IMR-90 (cell line): ENCODE measurements around the gene WHRN. TPM values are rescaled to one million over a fixed set of nuclear protein-coding genes. Genes with fewer than 3 reads are reported as not detected.

Experiments
- ATAC-seq: fragments of 200-7000 bp; cut with Tn5 transposase; 2 replicates; pipeline ENCODE4 v1.9.1; 2020; ENCODE audit warnings: low read depth, mild to moderate bottlenecking, moderate library complexity
- BruUV-seq: library from RNA; stranded (reverse); fragments of 400-500 nt; replicated peaks from 2 replicates; lab custom pipeline; 2021; lab: Mats Ljungman, UMichigan
- CTCF ChIA-PET: fragments of 300-600 bp; formaldehyde crosslinking; extraction: SDS; loops from one replicate; lab custom pipeline; 2021; ENCODE audit warnings: antibody characterized with exemption; lab: Yijun Ruan, JAX
- POLR2A ChIA-PET: fragments of 300-600 bp; sonication (Branson Sonifier 250); formaldehyde crosslinking; loops from one replicate; lab custom pipeline; 2022; ENCODE audit warnings: antibody characterized with exemption; ENCODE audit not compliant: unreplicated experiment; lab: Charles Lee
- DNase-seq: peaks from one replicate; pipeline ENCODE4 v3.0.0; 2013
- H2AFZ ChIP-seq: replicated peaks from 2 replicates; pipeline ENCODE3; 2013; ENCODE audit warnings: low read length, mild to moderate bottlenecking; ENCODE audit not compliant: poor library complexity
- H2AK5ac ChIP-seq: 2 replicates; pipeline ENCODE4 v1.6.1; 2013; ENCODE audit warnings: low read depth, low read length, inconsistent platforms
- H2AK9ac ChIP-seq: replicated peaks from 2 replicates; pipeline ENCODE3; 2013; ENCODE audit warnings: mild to moderate bottlenecking, low read depth, low read length, moderate library complexity; ENCODE audit not compliant: poor library complexity
- H2BK120ac ChIP-seq: 2 replicates; pipeline ENCODE4 v1.6.1; 2013; ENCODE audit warnings: low read depth, low read length, inconsistent platforms
- H2BK15ac ChIP-seq: 3 replicates; pipeline ENCODE4 v1.6.1; 2013; ENCODE audit warnings: low read depth, low read length, inconsistent platforms
- H2BK20ac ChIP-seq: 2 replicates; pipeline ENCODE4 v1.6.1; 2013; ENCODE audit warnings: low read depth, mild to moderate bottlenecking, inconsistent platforms, low read length, moderate library complexity
- H2BK5ac ChIP-seq: 2 replicates; pipeline ENCODE4 v1.6.1; 2013; ENCODE audit warnings: mild to moderate bottlenecking, low read depth, low read length, inconsistent platforms; ENCODE audit not compliant: poor library complexity, severe bottlenecking
- H3K14ac ChIP-seq: replicated peaks from 2 replicates; pipeline ENCODE4 v1.6.1; 2013; ENCODE audit warnings: low read depth, low read length, inconsistent platforms
- H3K18ac ChIP-seq: 2 replicates; pipeline ENCODE4 v1.6.1; 2013; ENCODE audit warnings: low read depth, low read length, control low read depth
- H3K23ac ChIP-seq: 2 replicates; pipeline ENCODE4 v1.6.1; 2013; ENCODE audit warnings: low read depth, low read length, inconsistent platforms
- H3K27ac ChIP-seq: 2 replicates; pipeline ENCODE4 v1.5.1; 2013; ENCODE audit warnings: mild to moderate bottlenecking, control low read depth, low read length; ENCODE audit not compliant: insufficient read depth
- H3K27me3 ChIP-seq: 2 replicates; pipeline ENCODE4 v1.6.1; 2013; ENCODE audit warnings: low read length; ENCODE audit not compliant: control insufficient read depth, insufficient read depth
- H3K36me3 ChIP-seq: 2 replicates; pipeline ENCODE4 v1.6.1; 2013; ENCODE audit warnings: low read length, mixed read lengths; ENCODE audit not compliant: control insufficient read depth, insufficient read depth
- H3K4ac ChIP-seq: 2 replicates; pipeline ENCODE4 v1.6.1; 2013; ENCODE audit warnings: low read depth, low read length, inconsistent platforms
- H3K4me1 ChIP-seq: 2 replicates; pipeline ENCODE4 v1.6.1; 2013; ENCODE audit warnings: low read length, mixed read lengths; ENCODE audit not compliant: control insufficient read depth, insufficient read depth
- H3K4me2 ChIP-seq: 2 replicates; pipeline ENCODE4 v1.6.1; 2013; ENCODE audit warnings: low read depth, mild to moderate bottlenecking, control low read depth, low read length, moderate library complexity
- H3K4me3 ChIP-seq: 2 replicates; pipeline ENCODE4 v1.5.1; 2013; ENCODE audit warnings: low read depth, mild to moderate bottlenecking, control low read depth, low read length, moderate library complexity; ENCODE audit not compliant: insufficient read depth
- H3K56ac ChIP-seq: 2 replicates; pipeline ENCODE4 v1.6.1; 2013; ENCODE audit warnings: low read length, inconsistent platforms; ENCODE audit not compliant: insufficient read depth; ENCODE audit errors: extremely low read depth
- H3K79me1 ChIP-seq, 2 experiments: 2 replicates each; pipeline ENCODE4 v1.6.1; 2013; ENCODE audit warnings: low read length in 2 of 2, inconsistent platforms in 1 of 2, low read depth in 1 of 2
- H3K9ac ChIP-seq: 2 replicates; pipeline ENCODE4 v1.6.1; 2013; ENCODE audit warnings: low read depth, low read length, control low read depth
- H3K9me1 ChIP-seq: 2 replicates; pipeline ENCODE4 v1.6.1; 2013; ENCODE audit warnings: low read length, inconsistent platforms; ENCODE audit not compliant: insufficient read depth
- H3K9me3 ChIP-seq: 2 replicates; pipeline ENCODE4 v1.6.1; 2013; ENCODE audit warnings: low read length; ENCODE audit not compliant: control insufficient read depth, insufficient read depth
- H4K20me1 ChIP-seq: 2 replicates; pipeline ENCODE4 v1.6.1; 2013; ENCODE audit warnings: low read length, inconsistent platforms; ENCODE audit not compliant: insufficient read depth
- H4K5ac ChIP-seq: 2 replicates; pipeline ENCODE4 v1.6.1; 2013; ENCODE audit warnings: mild to moderate bottlenecking, low read depth, low read length, control low read depth
- H4K8ac ChIP-seq, 2 experiments: 2 replicates each; pipeline ENCODE4 v1.6.1; 2013; ENCODE audit warnings: low read depth in 2 of 2, low read length in 2 of 2, control low read depth in 1 of 2, inconsistent platforms in 1 of 2
- H4K91ac ChIP-seq: 2 replicates; pipeline ENCODE4 v1.6.1; 2013; ENCODE audit warnings: low read depth, low read length, inconsistent platforms; ENCODE audit not compliant: insufficient read depth
- BHLHE40 ChIP-seq: fragments of 150-350 bp; IDR thresholded peaks from 2 replicates; pipeline ENCODE4 v1.6.1; 2016; ENCODE audit warnings: mild to moderate bottlenecking, low read depth, low read length
- CEBPB ChIP-seq: IDR thresholded peaks from 2 replicates; pipeline ENCODE4 v1.6.1; 2012; ENCODE audit warnings: low read depth, low read length, improper control_type of control experiment
- CHD1 ChIP-seq: IDR thresholded peaks from 2 replicates; pipeline ENCODE4 v1.6.1; 2012; ENCODE audit warnings: low read depth, low read length, improper control_type of control experiment
- CTCF ChIP-seq: conservative IDR thresholded peaks from 2 replicates; pipeline ENCODE4 v1.5.1; 2012; ENCODE audit warnings: mild to moderate bottlenecking, low read depth, low read length, improper control_type of control experiment
- ELK1 ChIP-seq: fragments of 150-350 bp; IDR thresholded peaks from 2 replicates; pipeline ENCODE4 v1.6.1; 2016; ENCODE audit warnings: low read depth, mild to moderate bottlenecking, low read length, moderate library complexity, borderline replicate concordance
- FOS ChIP-seq: fragments of 150-350 bp; IDR thresholded peaks from 2 replicates; pipeline ENCODE4 v1.6.1; 2016; ENCODE audit warnings: low read depth, low read length
- MAZ ChIP-seq: IDR thresholded peaks from 2 replicates; pipeline ENCODE4 v1.6.1; 2012; ENCODE audit warnings: low read depth, mild to moderate bottlenecking, low read length, improper control_type of control experiment, moderate library complexity, borderline replicate concordance
- MXI1 ChIP-seq: IDR thresholded peaks from 2 replicates; pipeline ENCODE4 v1.6.1; 2012; ENCODE audit warnings: low read depth, mild to moderate bottlenecking, low read length, moderate library complexity, borderline replicate concordance
- NFE2L2 ChIP-seq: fragments of 150-350 bp; IDR thresholded peaks from 2 replicates; pipeline ENCODE4 v1.6.1; 2016; ENCODE audit warnings: low read depth, mild to moderate bottlenecking, low read length
- POLR2A ChIP-seq: IDR thresholded peaks from 2 replicates; pipeline ENCODE4 v1.6.1; 2012; ENCODE audit warnings: mild to moderate bottlenecking, low read depth, low read length
- RAD21 ChIP-seq: IDR thresholded peaks from 2 replicates; pipeline ENCODE4 v1.6.1; 2012; ENCODE audit warnings: low read length, improper control_type of control experiment
- RCOR1 ChIP-seq: IDR thresholded peaks from 2 replicates; pipeline ENCODE4 v1.6.1; 2012; ENCODE audit warnings: mild to moderate bottlenecking, low read length, improper control_type of control experiment; ENCODE audit not compliant: insufficient replicate concordance
- RFX5 ChIP-seq: IDR thresholded peaks from 2 replicates; pipeline ENCODE4 v1.8.0; 2012; ENCODE audit warnings: low read depth, mild to moderate bottlenecking, low read length, moderate library complexity
- SMC3 ChIP-seq: fragments of 150-350 bp; IDR thresholded peaks from 2 replicates; pipeline ENCODE4 v1.6.1; 2016; ENCODE audit warnings: low read depth, mild to moderate bottlenecking, antibody characterized with exemption, low read length, moderate library complexity
- USF2 ChIP-seq: fragments of 150-350 bp; IDR thresholded peaks from 2 replicates; pipeline ENCODE4 v1.6.1; 2017; ENCODE audit warnings: mild to moderate bottlenecking, antibody characterized with exemption, low read length, low read depth
- WGBS, 2 experiments: methylation state at CpG; one replicate each; pipeline versions ENCODE4 v1.1.5 to v1.1.7; 2013; ENCODE audit warnings: missing lambda C conversion rate in 2 of 2; ENCODE audit not compliant: insufficient read length in 1 of 2; ENCODE audit errors: extremely low coverage in 2 of 2; 5-methylcytosine and 5-hydroxymethylcytosine counted together
- dilution Hi-C: fragments of 300-500 bp; cut with HindIII; formaldehyde crosslinking; loops from one replicate; pipeline ENCODE4 v1.14.3; 2018; ENCODE audit warnings: low sequenced_read_pairs; ENCODE audit not compliant: unreplicated experiment
- in situ Hi-C: fragments of 300-500 bp; cut with MboI; formaldehyde crosslinking; loops from 3 replicates; pipeline ENCODE4 v1.14.3; 2019; ENCODE audit warnings: low sequenced_read_pairs, inconsistent platforms, mixed read lengths
- intact Hi-C: fragments of 100-400 bp; cut with micrococcal nuclease; formaldehyde crosslinking; loops from 2 replicates; pipeline ENCODE4 v1.10.0; 2022
- polyA plus RNA-seq, 3 experiments: library from polyadenylated mRNA; depleted of rRNA; stranded (reverse); fragments of >200 nt; gene quantifications; 2 replicates each; pipeline ENCODE4 v1.2.3, GENCODE V29; 2012; ENCODE audit warnings: low replicate concordance in 1 of 3
- total RNA-seq: library from RNA; depleted of rRNA; stranded (reverse); fragments of >200 nt; gene quantifications from 2 replicates; pipeline ENCODE4 v1.2.3, GENCODE V29; 2012

WHRN gene
- total and polyA plus RNA-seq, 2 of the 4 experiments (the other 2 are of a cell fraction): 0.18 to 2.6 TPM

GRCh38 chr9:114494776-114495569 lies 10.3 kb downstream of the WHRN start:
- Histone ChIP-seq H3K27me3 (peaks cover 19% of the 10 kb centered on the region), H3K56ac (no peak overlapping the region), H2AK5ac (no peak overlapping the region), H2BK20ac (no peak overlapping the region), H4K20me1 (no peaks in the 10 kb centered on the region), H3K18ac (no peak overlapping the region), H3K4me1 (no peaks in the 10 kb centered on the region), H3K14ac (no peak overlapping the region), H2AK9ac (peak overlapping the region; percentile 5), H2BK15ac (no peak overlapping the region), H3K4ac (no peak overlapping the region), H3K23ac (no peak overlapping the region), H3K9ac (no peak overlapping the region), H2BK120ac (no peak overlapping the region), H4K8ac (no peak overlapping the region), H3K4me2 (no peak overlapping the region), H3K36me3 (no peaks in the 10 kb centered on the region), H4K5ac (no peak overlapping the region), H3K79me1 (no peaks in the 10 kb centered on the region; a peak in 1 of 4 replicates), H4K91ac (no peak overlapping the region), H3K4me3 (no peak overlapping the region), H2AFZ (no peak overlapping the region), H3K9me3 (no peaks in the 10 kb centered on the region), H3K27ac (no peak overlapping the region), H3K9me1 (no peaks in the 10 kb centered on the region), H2BK5ac (no peak overlapping the region)
- dilution Hi-C loops (no loop called here), in situ Hi-C loops (no loop called here), intact Hi-C loops (no loop called here)
- CTCF ChIA-PET: no interaction called here
- WGBS, 2 experiments: 61% methylated on average over 5 of the region's 12 CpGs; no CpG with 5 or more reads in 1 of the 2 experiments
- no peak for ATAC-seq
- BruUV-seq: no TSS peak
- no peak for DNase-seq
- POLR2A ChIA-PET: interaction anchor here (0.6 kb wide), 1 partner anchor 10 kb away, joined by 6 read pairs; no protein-coding TSS in a partner anchor
- no peak for TF ChIP-seq FOS
- TF ChIP-seq BHLHE40: no peak
- TF ChIP-seq CHD1: no peak
- TF ChIP-seq CEBPB: no peak
- no peak for TF ChIP-seq RCOR1
- TF ChIP-seq SMC3: no peak
- no peak for TF ChIP-seq RAD21
- no peak for TF ChIP-seq ELK1
- TF ChIP-seq MXI1: no peak
- TF ChIP-seq RFX5: no peak
- TF ChIP-seq POLR2A: no peak
- no peak for TF ChIP-seq CTCF
- TF ChIP-seq NFE2L2: no peak
- no peak for TF ChIP-seq USF2
- TF ChIP-seq MAZ: no peak
